ENCODE results near the gene APBB2.

APBB2 gene

DNA sequence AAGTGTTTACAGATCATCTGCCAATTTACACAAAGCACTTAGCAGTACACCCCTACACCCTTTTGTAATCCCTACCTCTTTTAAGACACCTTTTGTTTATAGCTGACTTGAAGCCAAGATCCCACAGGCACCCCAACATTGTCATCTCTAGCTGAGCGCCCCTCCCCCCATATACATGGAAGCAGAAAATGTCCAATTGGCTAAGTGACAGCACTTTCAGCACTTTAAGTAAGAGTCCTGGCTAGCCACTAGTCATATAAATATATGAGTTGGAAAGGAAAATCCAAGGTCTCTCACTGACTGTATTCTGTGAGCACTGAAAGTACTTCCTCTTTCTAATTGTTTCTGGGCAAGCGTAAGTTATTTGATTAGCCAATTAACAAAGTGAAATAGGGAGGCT lies 356.4 kb downstream of the APBB2 start:
- Histone ChIP-seq H3K36me3 (ENCODE audit: insufficient read depth, low read length) (no peaks in the 10 kb centered on the region), H3K9me3 (ENCODE audit: low read length) (no peaks in the 10 kb centered on the region), H3K4me1 (ENCODE audit: insufficient read depth, low read length) (peaks cover 9% of the 10 kb centered on the region), H2AFZ (ENCODE audit: low read depth, low read length) (no peak overlapping the region), H3K27me3 (ENCODE audit: insufficient read depth, low read length) (peaks cover 4% of the 10 kb centered on the region), H3K4me3 (ENCODE audit: low read length) (no peak overlapping the region)

GRCh38 chr4:40856840-40857362 lies 357.4 kb downstream of the APBB2 start:
- peaks cover 9% of the 10 kb centered on the region for H3K4me1 ChIP-seq (ENCODE audit: insufficient read depth, low read length)
- H3K9me3 ChIP-seq (ENCODE audit: low read length): no peaks in the 10 kb centered on the region
- peak overlapping the region; percentile 69 for H3K4me3 ChIP-seq (ENCODE audit: low read length)
- H3K27me3 ChIP-seq (ENCODE audit: insufficient read depth, low read length): peaks cover 4% of the 10 kb centered on the region
- H2AFZ ChIP-seq (ENCODE audit: low read depth, low read length): peak overlapping the region; percentile 62
- no peaks in the 10 kb centered on the region for H3K36me3 ChIP-seq (ENCODE audit: insufficient read depth, low read length)

- H3K36me3 ChIP-seq (ENCODE audit: insufficient read depth, low read length): no peaks in the 10 kb centered on the region
- H3K4me1 ChIP-seq (ENCODE audit: insufficient read depth, low read length): peaks cover 9% of the 10 kb centered on the region
- H3K9me3 ChIP-seq (ENCODE audit: low read length): no peaks in the 10 kb centered on the region
- H3K4me3 ChIP-seq (ENCODE audit: low read length): peak overlapping the region; percentile 69
- peaks cover 4% of the 10 kb centered on the region for H3K27me3 ChIP-seq (ENCODE audit: insufficient read depth, low read length)
- peak overlapping the region; percentile 62 for H2AFZ ChIP-seq (ENCODE audit: low read depth, low read length)
These were observed 358.0 kb downstream of the APBB2 start for GRCh38 chr4:40856277-40856839.

- no peaks in the 10 kb centered on the region for H3K27me3 ChIP-seq (ENCODE audit: insufficient read depth, low read length)
- H3K36me3 ChIP-seq (ENCODE audit: insufficient read depth, low read length): no peaks in the 10 kb centered on the region
- no peaks in the 10 kb centered on the region for H3K9me3 ChIP-seq (ENCODE audit: low read length)
- no peak overlapping the region for H3K4me3 ChIP-seq (ENCODE audit: low read length)
- H2AFZ ChIP-seq (ENCODE audit: low read depth, low read length): no peak overlapping the region
- H3K4me1 ChIP-seq (ENCODE audit: insufficient read depth, low read length): peaks cover 22% of the 10 kb centered on the region
These were observed 363.8 kb downstream of the APBB2 start for GRCh38 chr4:40850496-40850895.

DNA sequence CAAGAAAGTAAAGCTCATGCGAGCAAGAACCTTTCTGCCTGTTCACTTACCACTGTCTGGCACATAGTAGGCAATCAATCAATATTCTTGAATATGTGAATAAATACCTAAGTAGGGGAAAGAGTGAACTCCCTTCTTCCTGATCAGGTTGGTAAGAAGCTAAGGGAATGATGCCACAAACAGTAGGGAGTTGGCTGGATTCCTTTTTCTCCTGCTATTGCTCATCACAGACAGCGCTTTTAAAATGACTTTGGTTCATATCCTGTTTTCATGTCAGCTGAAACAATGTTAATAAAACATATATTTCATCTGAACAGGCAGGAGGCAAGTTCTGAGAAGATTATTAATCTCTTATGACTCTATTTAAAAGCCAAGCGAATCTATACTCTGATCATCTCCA lies 365.4 kb downstream of the APBB2 start:
- Histone ChIP-seq H3K36me3 (ENCODE audit: insufficient read depth, low read length) (no peaks in the 10 kb centered on the region), H3K27me3 (ENCODE audit: insufficient read depth, low read length) (no peaks in the 10 kb centered on the region), H3K4me3 (ENCODE audit: low read length) (no peak overlapping the region), H3K9me3 (ENCODE audit: low read length) (no peaks in the 10 kb centered on the region), H3K4me1 (ENCODE audit: insufficient read depth, low read length) (peaks cover 16% of the 10 kb centered on the region), H2AFZ (ENCODE audit: low read depth, low read length) (no peak overlapping the region)

- H3K36me3 ChIP-seq (ENCODE audit: insufficient read depth, low read length): no peaks in the 10 kb centered on the region
These were observed 366.1 kb downstream of the APBB2 start for GRCh38 chr4:40848251-40848650.

GRCh38 chr4:40846532-40846931 lies 367.8 kb downstream of the APBB2 start:
- Histone ChIP-seq H3K4me1 (ENCODE audit: insufficient read depth, low read length) (peaks cover 23% of the 10 kb centered on the region), H3K4me3 (ENCODE audit: low read length) (no peak overlapping the region), H3K36me3 (ENCODE audit: insufficient read depth, low read length) (peaks cover 2% of the 10 kb centered on the region), H3K27me3 (ENCODE audit: insufficient read depth, low read length) (no peaks in the 10 kb centered on the region), H3K9me3 (ENCODE audit: low read length) (no peaks in the 10 kb centered on the region), H2AFZ (ENCODE audit: low read depth, low read length) (no peak overlapping the region)

More at GRCh38 chr4:40848251-40848650, 366.1 kb downstream of the APBB2 start:
- no peaks in the 10 kb centered on the region for H3K27me3 ChIP-seq (ENCODE audit: insufficient read depth, low read length)
- peaks cover 16% of the 10 kb centered on the region for H3K4me1 ChIP-seq (ENCODE audit: insufficient read depth, low read length)
- no peak overlapping the region for H3K4me3 ChIP-seq (ENCODE audit: low read length)
- no peaks in the 10 kb centered on the region for H3K9me3 ChIP-seq (ENCODE audit: low read length)
- H2AFZ ChIP-seq (ENCODE audit: low read depth, low read length): no peak overlapping the region

DNA sequence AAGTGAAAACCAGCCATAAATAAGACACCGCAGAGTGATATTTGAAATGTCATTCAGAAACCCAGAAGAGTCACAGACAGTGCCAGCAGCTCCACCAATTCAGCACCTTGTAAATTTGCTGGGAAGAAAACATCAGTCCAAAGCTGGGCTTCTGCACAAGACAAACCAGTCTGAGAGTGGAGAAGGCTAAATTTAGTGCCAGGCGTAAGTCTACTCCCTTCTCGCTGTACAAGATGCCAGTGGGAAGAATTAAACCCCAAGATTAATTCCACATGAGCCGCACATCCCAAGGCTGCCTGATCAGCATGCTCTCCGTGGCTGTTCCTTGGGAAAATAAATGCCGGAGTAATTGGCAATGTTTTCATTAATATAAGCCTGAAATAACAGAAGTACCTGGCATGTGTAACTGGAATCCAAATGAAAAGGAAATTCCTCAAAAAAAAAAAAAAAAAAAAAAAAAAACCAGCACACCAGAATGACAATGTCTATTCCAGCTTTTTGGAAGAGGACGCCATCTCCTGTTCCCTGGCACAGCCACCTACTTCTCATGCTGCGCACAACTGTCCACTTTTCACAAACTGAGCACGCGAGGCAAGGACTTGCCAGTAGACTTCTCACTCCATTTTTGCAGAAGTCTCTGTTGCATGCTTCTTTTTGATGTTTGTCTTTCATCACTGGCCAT lies 369.0 kb downstream of the APBB2 start:
- H3K4me1 ChIP-seq (ENCODE audit: insufficient read depth, low read length): peaks cover 23% of the 10 kb centered on the region
- no peak overlapping the region for H2AFZ ChIP-seq (ENCODE audit: low read depth, low read length)
- H3K4me3 ChIP-seq (ENCODE audit: low read length): no peak overlapping the region
- H3K27me3 ChIP-seq (ENCODE audit: insufficient read depth, low read length): no peaks in the 10 kb centered on the region
- no peaks in the 10 kb centered on the region for H3K9me3 ChIP-seq (ENCODE audit: low read length)
- peaks cover 2% of the 10 kb centered on the region for H3K36me3 ChIP-seq (ENCODE audit: insufficient read depth, low read length)

- H3K9me3 ChIP-seq (ENCODE audit: low read length): no peaks in the 10 kb centered on the region
- H2AFZ ChIP-seq (ENCODE audit: low read depth, low read length): no peak overlapping the region
- peaks cover 2% of the 10 kb centered on the region for H3K36me3 ChIP-seq (ENCODE audit: insufficient read depth, low read length)
- H3K4me3 ChIP-seq (ENCODE audit: low read length): no peak overlapping the region
- H3K27me3 ChIP-seq (ENCODE audit: insufficient read depth, low read length): no peaks in the 10 kb centered on the region
- peaks cover 23% of the 10 kb centered on the region for H3K4me1 ChIP-seq (ENCODE audit: insufficient read depth, low read length)
These were observed 370.1 kb downstream of the APBB2 start for GRCh38 chr4:40844261-40844660.

GRCh38 chr4:40843696-40844095 lies 370.6 kb downstream of the APBB2 start:
- H3K9me3 ChIP-seq (ENCODE audit: low read length): no peaks in the 10 kb centered on the region
- no peaks in the 10 kb centered on the region for H3K27me3 ChIP-seq (ENCODE audit: insufficient read depth, low read length)
- peaks cover 2% of the 10 kb centered on the region for H3K36me3 ChIP-seq (ENCODE audit: insufficient read depth, low read length)
- H2AFZ ChIP-seq (ENCODE audit: low read depth, low read length): no peak overlapping the region
- peaks cover 23% of the 10 kb centered on the region for H3K4me1 ChIP-seq (ENCODE audit: insufficient read depth, low read length)
- H3K4me3 ChIP-seq (ENCODE audit: low read length): no peak overlapping the region

DNA sequence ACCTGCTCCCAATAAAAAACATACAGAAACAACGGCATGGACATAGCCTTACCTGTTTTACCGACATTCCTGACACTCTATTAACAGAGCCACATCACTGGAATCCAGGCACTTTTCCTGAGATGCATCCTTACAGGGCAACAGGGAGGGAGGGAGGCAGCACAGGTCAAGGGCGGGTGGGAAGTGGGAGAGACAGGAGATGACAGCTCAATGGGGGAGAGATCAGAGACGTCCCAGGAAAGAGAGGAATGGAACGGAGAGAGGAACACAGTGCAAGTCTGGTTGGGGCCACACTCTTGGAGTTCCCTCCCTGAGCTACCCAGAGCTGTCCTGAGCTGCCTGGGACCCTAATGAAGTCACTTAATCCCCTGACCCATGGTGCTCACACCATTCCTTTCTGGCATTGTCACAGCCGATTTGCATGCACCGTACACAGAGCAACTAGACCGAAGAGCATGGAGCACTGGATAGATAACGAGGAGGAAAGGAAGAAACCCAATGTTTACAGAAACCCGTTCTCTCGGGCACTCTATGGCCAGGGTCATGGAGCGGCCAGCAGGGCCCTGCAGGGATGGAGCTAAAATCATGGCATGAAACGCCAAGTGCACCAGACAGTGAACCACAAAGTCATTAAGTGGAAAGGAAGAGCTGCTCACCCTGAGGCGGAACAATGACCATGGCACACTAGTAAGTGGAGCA lies 371.5 kb downstream of the APBB2 start:
- H3K9me3 ChIP-seq (ENCODE audit: low read length): no peaks in the 10 kb centered on the region
- peaks cover 2% of the 10 kb centered on the region for H3K36me3 ChIP-seq (ENCODE audit: insufficient read depth, low read length)
- H3K4me1 ChIP-seq (ENCODE audit: insufficient read depth, low read length): peaks cover 18% of the 10 kb centered on the region
- no peak overlapping the region for H2AFZ ChIP-seq (ENCODE audit: low read depth, low read length)
- H3K4me3 ChIP-seq (ENCODE audit: low read length): no peak overlapping the region
- no peaks in the 10 kb centered on the region for H3K27me3 ChIP-seq (ENCODE audit: insufficient read depth, low read length)

GRCh38 chr4:40842318-40842717 lies 372.0 kb downstream of the APBB2 start:
- no peak overlapping the region for H2AFZ ChIP-seq (ENCODE audit: low read depth, low read length)
- no peak overlapping the region for H3K4me3 ChIP-seq (ENCODE audit: low read length)

GRCh38 chr4:40840985-40841571 lies 373.3 kb downstream of the APBB2 start:
- H3K36me3 ChIP-seq (ENCODE audit: insufficient read depth, low read length): peaks cover 2% of the 10 kb centered on the region
- H3K9me3 ChIP-seq (ENCODE audit: low read length): no peaks in the 10 kb centered on the region
- H3K27me3 ChIP-seq (ENCODE audit: insufficient read depth, low read length): no peaks in the 10 kb centered on the region
- H3K4me3 ChIP-seq (ENCODE audit: low read length): no peak overlapping the region
- H3K4me1 ChIP-seq (ENCODE audit: insufficient read depth, low read length): peaks cover 8% of the 10 kb centered on the region
- no peak overlapping the region for H2AFZ ChIP-seq (ENCODE audit: low read depth, low read length)

More at GRCh38 chr4:40842318-40842717, 372.0 kb downstream of the APBB2 start:
- H3K9me3 ChIP-seq (ENCODE audit: low read length): no peaks in the 10 kb centered on the region
- H3K27me3 ChIP-seq (ENCODE audit: insufficient read depth, low read length): no peaks in the 10 kb centered on the region
- H3K36me3 ChIP-seq (ENCODE audit: insufficient read depth, low read length): peaks cover 2% of the 10 kb centered on the region
- H3K4me1 ChIP-seq (ENCODE audit: insufficient read depth, low read length): peaks cover 18% of the 10 kb centered on the region
